H9 (cell line): ENCODE measurements around the gene HBD. TPM values are rescaled to one million over a fixed set of nuclear protein-coding genes. Genes with fewer than 3 reads are reported as not detected.

Experiments used
- DNase-seq: peaks from one replicate; pipeline ENCODE4 v3.0.0-alpha.2; 2017
- H2AFZ ChIP-seq: one replicate; pipeline ENCODE4 v1.6.1; 2013; ENCODE audit warnings: mild to moderate bottlenecking, low read length, control low read depth, moderate library complexity
- H2AK5ac ChIP-seq: 2 replicates; pipeline ENCODE4 v1.6.1; 2013; ENCODE audit warnings: low read length, control low read depth, mixed read lengths; ENCODE audit not compliant: insufficient read length
- H2BK120ac ChIP-seq: one replicate; pipeline ENCODE4 v1.6.1; 2013; ENCODE audit warnings: low read depth, mild to moderate bottlenecking, low read length, control low read depth, inconsistent platforms; ENCODE audit not compliant: poor library complexity, severe bottlenecking
- H2BK12ac ChIP-seq: 2 replicates; pipeline ENCODE4 v1.6.1; 2013; ENCODE audit warnings: low read length, control low read depth, mixed read lengths, low read depth; ENCODE audit not compliant: insufficient read length
- H2BK15ac ChIP-seq: 2 replicates; pipeline ENCODE4 v1.6.1; 2013; ENCODE audit warnings: low read depth, low read length, control low read depth
- H2BK20ac ChIP-seq: one replicate; pipeline ENCODE4 v1.6.1; 2013; ENCODE audit warnings: low read depth, mild to moderate bottlenecking, low read length, control low read depth, inconsistent platforms; ENCODE audit not compliant: poor library complexity, severe bottlenecking
- H2BK5ac ChIP-seq: 2 replicates; pipeline ENCODE4 v1.6.1; 2013; ENCODE audit warnings: low read length, control low read depth, mixed read lengths; ENCODE audit not compliant: insufficient read length
- H3K14ac ChIP-seq: 2 replicates; pipeline ENCODE4 v1.6.1; 2013; ENCODE audit warnings: low read length, control low read depth; ENCODE audit not compliant: insufficient read depth
- H3K18ac ChIP-seq: 2 replicates; pipeline ENCODE4 v1.6.1; 2013; ENCODE audit warnings: low read depth, mild to moderate bottlenecking, mixed read lengths, low read length, control low read depth; ENCODE audit not compliant: insufficient read length
- H3K23ac ChIP-seq: 2 replicates; pipeline ENCODE4 v1.6.1; 2013; ENCODE audit warnings: low read length, control low read depth, mixed read lengths, low read depth; ENCODE audit not compliant: insufficient read length
- H3K23me2 ChIP-seq: 2 replicates; pipeline ENCODE4 v1.6.1; 2013; ENCODE audit warnings: low read depth, mild to moderate bottlenecking, mixed read lengths, low read length, control low read depth; ENCODE audit not compliant: insufficient read length, poor library complexity, severe bottlenecking
- H3K27ac ChIP-seq: 2 replicates; pipeline ENCODE4 v1.5.1; 2013; ENCODE audit warnings: low read length, control low read depth, mixed read lengths, low read depth; ENCODE audit not compliant: insufficient read length
- H3K27me3 ChIP-seq: 2 replicates; pipeline ENCODE4 v1.6.1; 2013; ENCODE audit warnings: low read length, control low read depth, inconsistent platforms; ENCODE audit not compliant: insufficient read depth
- H3K4ac ChIP-seq: 2 replicates; pipeline ENCODE4 v1.6.1; 2013; ENCODE audit warnings: low read depth, mild to moderate bottlenecking, control low read depth, inconsistent platforms, low read length, moderate library complexity
- H3K4me1 ChIP-seq: 2 replicates; pipeline ENCODE4 v1.6.1; 2013; ENCODE audit warnings: low read length, control low read depth, inconsistent platforms; ENCODE audit not compliant: insufficient read depth
- H3K4me2 ChIP-seq: 2 replicates; pipeline ENCODE4 v1.6.1; 2013; ENCODE audit warnings: low read length, control low read depth, mixed read lengths; ENCODE audit not compliant: insufficient read length, insufficient read depth
- H3K56ac ChIP-seq: 2 replicates; pipeline ENCODE4 v1.6.1; 2013; ENCODE audit warnings: low read depth, mild to moderate bottlenecking, mixed read lengths, low read length, control low read depth; ENCODE audit not compliant: insufficient read length
- H3K79me1 ChIP-seq: 2 replicates; pipeline ENCODE4 v1.6.1; 2013; ENCODE audit warnings: low read depth, mild to moderate bottlenecking, moderate library complexity, low read length, control low read depth, inconsistent platforms; ENCODE audit not compliant: insufficient read depth, poor library complexity, severe bottlenecking
- H3K79me2 ChIP-seq: 2 replicates; pipeline ENCODE4 v1.6.1; 2013; ENCODE audit warnings: low read length, control low read depth, inconsistent platforms; ENCODE audit not compliant: insufficient read depth
- H3K9ac ChIP-seq: 2 replicates; pipeline ENCODE4 v1.6.1; 2013; ENCODE audit warnings: low read length, control low read depth, mixed read lengths; ENCODE audit not compliant: insufficient read length; ENCODE audit errors: extremely low read depth
- H3K9me3 ChIP-seq: one replicate; pipeline ENCODE4 v1.6.1; 2013; ENCODE audit warnings: low read depth, low read length, inconsistent platforms; ENCODE audit not compliant: control insufficient read depth
- H3T11ph ChIP-seq: one replicate; pipeline ENCODE4 v1.6.1; 2013; ENCODE audit warnings: mild to moderate bottlenecking, low read length, control low read depth, inconsistent platforms
- H4K20me1 ChIP-seq: one replicate; pipeline ENCODE4 v1.6.1; 2013; ENCODE audit not compliant: control insufficient read depth, insufficient read length, insufficient read depth
- H4K5ac ChIP-seq: 2 replicates; pipeline ENCODE4 v1.6.1; 2013; ENCODE audit warnings: low read depth, mild to moderate bottlenecking, mixed read lengths, low read length, control low read depth; ENCODE audit not compliant: insufficient read length
- H4K8ac ChIP-seq: replicated peaks from 2 replicates; pipeline ENCODE4 v1.6.1; 2013; ENCODE audit warnings: low read length, control low read depth, mixed read lengths, low read depth; ENCODE audit not compliant: insufficient read length
- H4K91ac ChIP-seq: 2 replicates; pipeline ENCODE4 v1.6.1; 2013; ENCODE audit warnings: low read depth, mild to moderate bottlenecking, moderate library complexity, mixed read lengths, low read length, control low read depth; ENCODE audit not compliant: insufficient read length
- H3K27ac Mint-ChIP-seq, 3 experiments: 2 replicates in 2 of 3; 3 replicates in 1 of 3; pipeline ENCODE4 v1.8.0; 2020 to 2021; ENCODE audit warnings: mixed read lengths in 3 of 3, mild to moderate bottlenecking in 1 of 3, moderate library complexity in 1 of 3
- H3K27me3 Mint-ChIP-seq: 2 replicates; pipeline ENCODE4 v1.8.0; 2021; ENCODE audit warnings: low read depth, mild to moderate bottlenecking, moderate library complexity, mixed read lengths
- H3K36me3 Mint-ChIP-seq, 3 experiments: 2 replicates in 2 of 3; 3 replicates in 1 of 3; pipeline ENCODE4 v1.8.0; 2020 to 2021; ENCODE audit warnings: low read depth in 3 of 3, mixed read lengths in 3 of 3; ENCODE audit not compliant: insufficient read depth in 1 of 3
- H3K4me1 Mint-ChIP-seq, 2 experiments: 2 replicates each; pipeline ENCODE4 v1.8.0; 2020; ENCODE audit warnings: mixed read lengths in 2 of 2
- H3K4me3 Mint-ChIP-seq, 2 experiments: 2 replicates in 1 of 2; 3 replicates in 1 of 2; pipeline ENCODE4 v1.8.0; 2020 to 2021; ENCODE audit warnings: mild to moderate bottlenecking in 2 of 2, mixed read lengths in 2 of 2, moderate library complexity in 1 of 2
- H3K9me3 Mint-ChIP-seq, 2 experiments: 2 replicates in 1 of 2; 3 replicates in 1 of 2; pipeline ENCODE4 v1.8.0; 2020; ENCODE audit warnings: mild to moderate bottlenecking in 2 of 2, mixed read lengths in 2 of 2, moderate library complexity in 1 of 2
- WGBS: extraction: QIAGEN DNeasy Blood & Tissue Kit; methylation state at CpG from one replicate; pipeline ENCODE4 v1.1.7; 2013; ENCODE audit warnings: missing lambda C conversion rate, low lambda C conversion rate, mixed read lengths; ENCODE audit not compliant: insufficient read length; ENCODE audit errors: extremely low coverage; 5-methylcytosine and 5-hydroxymethylcytosine counted together
- total RNA-seq: library from RNA; stranded (reverse); gene quantifications from 2 replicates; pipeline ENCODE4 v1.2.1, GENCODE V29; 2021
- TF ChIP-seq, protein P1 (sequence below): fragments of 200-600 bp; sonication (generic); conservative IDR thresholded peaks from 3 replicates; pipeline ENCODE4 v1.8.0; 2021; ENCODE audit warnings: antibody characterized with exemption, mild to moderate bottlenecking

Gene HBD
- total RNA-seq, 1 experiment from 2014 or later: not detected

DNA sequence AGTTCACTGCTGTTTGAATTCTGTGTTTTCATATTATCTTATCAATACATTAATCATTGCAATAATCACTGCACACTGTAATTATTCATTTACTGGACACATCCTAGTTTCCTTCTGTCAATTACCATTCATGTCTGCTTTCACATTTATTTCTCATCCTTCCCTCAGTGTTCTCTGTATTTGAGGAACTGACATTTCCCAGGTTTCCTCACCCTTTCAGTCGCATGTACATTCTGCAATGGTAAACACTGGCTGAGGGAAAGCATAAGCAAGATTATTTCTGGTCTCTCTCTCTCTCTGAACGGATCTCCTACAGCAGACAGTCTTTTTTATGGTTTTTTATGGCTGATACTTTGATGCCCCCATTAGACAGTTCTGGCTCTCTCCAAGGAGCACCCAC is 4.2 kb upstream of the HBD start:
- no peak overlapping the region for H2BK120ac ChIP-seq
- no peak for DNase-seq
- no peaks in the 10 kb centered on the region for H3K4me1 Mint-ChIP-seq
- H3K4me2 ChIP-seq: no peak overlapping the region
- no peak overlapping the region for H2BK20ac ChIP-seq
- no peak overlapping the region for H3K56ac ChIP-seq
- no peak overlapping the region for H3T11ph ChIP-seq
- no peak overlapping the region for H4K5ac ChIP-seq
- no peak overlapping the region for H3K27ac ChIP-seq
- no peaks in the 10 kb centered on the region for H3K4me1 ChIP-seq
- H3K23me2 ChIP-seq: no peaks in the 10 kb centered on the region
- TF ChIP-seq, protein P1, sequence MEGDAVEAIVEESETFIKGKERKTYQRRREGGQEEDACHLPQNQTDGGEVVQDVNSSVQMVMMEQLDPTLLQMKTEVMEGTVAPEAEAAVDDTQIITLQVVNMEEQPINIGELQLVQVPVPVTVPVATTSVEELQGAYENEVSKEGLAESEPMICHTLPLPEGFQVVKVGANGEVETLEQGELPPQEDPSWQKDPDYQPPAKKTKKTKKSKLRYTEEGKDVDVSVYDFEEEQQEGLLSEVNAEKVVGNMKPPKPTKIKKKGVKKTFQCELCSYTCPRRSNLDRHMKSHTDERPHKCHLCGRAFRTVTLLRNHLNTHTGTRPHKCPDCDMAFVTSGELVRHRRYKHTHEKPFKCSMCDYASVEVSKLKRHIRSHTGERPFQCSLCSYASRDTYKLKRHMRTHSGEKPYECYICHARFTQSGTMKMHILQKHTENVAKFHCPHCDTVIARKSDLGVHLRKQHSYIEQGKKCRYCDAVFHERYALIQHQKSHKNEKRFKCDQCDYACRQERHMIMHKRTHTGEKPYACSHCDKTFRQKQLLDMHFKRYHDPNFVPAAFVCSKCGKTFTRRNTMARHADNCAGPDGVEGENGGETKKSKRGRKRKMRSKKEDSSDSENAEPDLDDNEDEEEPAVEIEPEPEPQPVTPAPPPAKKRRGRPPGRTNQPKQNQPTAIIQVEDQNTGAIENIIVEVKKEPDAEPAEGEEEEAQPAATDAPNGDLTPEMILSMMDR: no peak
- H3K23ac ChIP-seq: no peak overlapping the region
- no CpG with 5 or more reads among the region's 2 CpGs for WGBS
- no peaks in the 10 kb centered on the region for H3K36me3 Mint-ChIP-seq
- H4K8ac ChIP-seq: no peak overlapping the region
- no peak overlapping the region for H3K18ac ChIP-seq
- H3K14ac ChIP-seq: no peak overlapping the region
- H2BK5ac ChIP-seq: no peak overlapping the region
- no peak overlapping the region for H2BK15ac ChIP-seq
- H2AK5ac ChIP-seq: no peak overlapping the region
- H2AFZ ChIP-seq: no peak overlapping the region
- H3K27me3 Mint-ChIP-seq: peaks cover 6% of the 10 kb centered on the region
- no peaks in the 10 kb centered on the region for H3K9me3 ChIP-seq
- no peaks in the 10 kb centered on the region for H3K9me3 Mint-ChIP-seq
- H3K79me1 ChIP-seq: no peaks in the 10 kb centered on the region
- H3K4me3 Mint-ChIP-seq: no peak overlapping the region
- no peak overlapping the region for H3K9ac ChIP-seq
- H4K20me1 ChIP-seq: no peaks in the 10 kb centered on the region
- H3K27me3 ChIP-seq: no peaks in the 10 kb centered on the region
- H2BK12ac ChIP-seq: no peak overlapping the region
- H4K91ac ChIP-seq: no peak overlapping the region
- H3K27ac Mint-ChIP-seq: no peak overlapping the region
- no peak overlapping the region for H3K4ac ChIP-seq
- H3K79me2 ChIP-seq: no peaks in the 10 kb centered on the region
